H1 (cell line): ENCODE results near the gene CRHR1.

Experiments
- ATF3 ChIP-seq: IDR thresholded peaks from 2 replicates; pipeline ENCODE4 v1.6.1; 2011; ENCODE audit warnings: low read depth, mild to moderate bottlenecking, low read length; ENCODE audit not compliant: insufficient read depth
- MAFK ChIP-seq: IDR thresholded peaks from 2 replicates; pipeline ENCODE4 v1.6.1; 2012; ENCODE audit warnings: low read depth, mild to moderate bottlenecking, improper control_type of control experiment, low read length
- MAX ChIP-seq: IDR thresholded peaks from 2 replicates; pipeline ENCODE4 v1.6.1; 2012; ENCODE audit warnings: inconsistent platforms
- POLR2A ChIP-seq, 2 experiments: IDR thresholded peaks; 1 replicate in 1 of 2; 2 replicates in 1 of 2; pipeline ENCODE4 v1.6.1; 2011; ENCODE audit warnings: low read depth in 2 of 2, low read length in 2 of 2, mild to moderate bottlenecking in 2 of 2; ENCODE audit errors: control extremely low read depth in 1 of 2
- SP1 ChIP-seq: IDR thresholded peaks from 2 replicates; pipeline ENCODE4 v1.6.1; 2011; ENCODE audit warnings: low read depth, low read length
- TF ChIP-seq, protein P1 (sequence below), 3 experiments: IDR thresholded peaks; 1 replicate in 2 of 3; 2 replicates in 1 of 3; pipeline versions ENCODE4 v1.5.1 to v1.6.1; 2011; ENCODE audit warnings: low read length in 3 of 3, mild to moderate bottlenecking in 3 of 3, inconsistent platforms in 2 of 3, low read depth in 1 of 3, moderate library complexity in 1 of 3; ENCODE audit not compliant: insufficient read depth in 1 of 3; ENCODE audit errors: control extremely low read depth in 1 of 3

GRCh38 chr17:45801421-45801820 lies 17.3 kb downstream of the CRHR1 start:
- TF ChIP-seq, protein P1, sequence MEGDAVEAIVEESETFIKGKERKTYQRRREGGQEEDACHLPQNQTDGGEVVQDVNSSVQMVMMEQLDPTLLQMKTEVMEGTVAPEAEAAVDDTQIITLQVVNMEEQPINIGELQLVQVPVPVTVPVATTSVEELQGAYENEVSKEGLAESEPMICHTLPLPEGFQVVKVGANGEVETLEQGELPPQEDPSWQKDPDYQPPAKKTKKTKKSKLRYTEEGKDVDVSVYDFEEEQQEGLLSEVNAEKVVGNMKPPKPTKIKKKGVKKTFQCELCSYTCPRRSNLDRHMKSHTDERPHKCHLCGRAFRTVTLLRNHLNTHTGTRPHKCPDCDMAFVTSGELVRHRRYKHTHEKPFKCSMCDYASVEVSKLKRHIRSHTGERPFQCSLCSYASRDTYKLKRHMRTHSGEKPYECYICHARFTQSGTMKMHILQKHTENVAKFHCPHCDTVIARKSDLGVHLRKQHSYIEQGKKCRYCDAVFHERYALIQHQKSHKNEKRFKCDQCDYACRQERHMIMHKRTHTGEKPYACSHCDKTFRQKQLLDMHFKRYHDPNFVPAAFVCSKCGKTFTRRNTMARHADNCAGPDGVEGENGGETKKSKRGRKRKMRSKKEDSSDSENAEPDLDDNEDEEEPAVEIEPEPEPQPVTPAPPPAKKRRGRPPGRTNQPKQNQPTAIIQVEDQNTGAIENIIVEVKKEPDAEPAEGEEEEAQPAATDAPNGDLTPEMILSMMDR (IDR thresholded peaks at IDR 0.05; ENCODE audit: control extremely low read depth in 1 of 3, insufficient read depth in 1 of 3, low read depth in 1 of 3, low read length in 3 of 3), result no peak
- no peak for TF ChIP-seq SP1
- TF ChIP-seq MAX, result no peak
- TF ChIP-seq POLR2A (IDR thresholded peaks at IDR 0.05; ENCODE audit: control extremely low read depth in 1 of 2, low read depth in 2 of 2, low read length in 2 of 2), result no peak
- TF ChIP-seq MAFK, result no peak
- TF ChIP-seq ATF3, result no peak
